OCI-LY1 (cell line): Measurements from ENCODE around the gene GALNT13.

ENCODE experiments used
- EZH2 ChIP-seq: fragments of 200-600 bp; sonication (generic), shearing (Covaris generic); IDR thresholded peaks from 2 replicates; pipeline ENCODE4 v1.8.0; 2017; ENCODE audit warnings: borderline replicate concordance, mixed run types, mild to moderate bottlenecking, antibody characterized with exemption, low read length, moderate library complexity, mixed read lengths
- TF ChIP-seq, protein P1 (sequence below): fragments of 200-600 bp; sonication (generic), shearing (Covaris generic); IDR thresholded peaks from 2 replicates; pipeline ENCODE4 v1.5.1; 2017; ENCODE audit warnings: mild to moderate bottlenecking, antibody characterized with exemption, low read length, moderate library complexity, mixed read lengths

DNA sequence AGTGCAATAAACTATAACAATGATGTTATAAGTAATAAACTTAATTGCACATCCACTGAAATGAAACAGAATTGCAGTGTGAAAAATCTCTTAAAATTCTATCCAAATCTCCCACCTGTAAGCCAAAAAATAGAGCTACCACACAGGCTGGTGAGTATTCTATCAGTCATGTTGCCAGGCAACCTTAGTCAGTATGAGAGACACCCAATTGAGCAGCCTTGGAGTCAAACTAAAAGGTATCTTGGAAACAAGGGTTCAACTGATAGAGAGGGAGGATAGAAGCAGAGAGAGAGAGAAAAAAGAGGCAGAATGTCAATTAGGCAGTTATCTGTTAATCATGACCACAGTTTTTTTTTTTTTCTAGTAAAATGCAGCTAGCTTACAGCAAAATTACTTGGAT, 45.8 kb downstream of the GALNT13 start:
- TF ChIP-seq, protein P1, sequence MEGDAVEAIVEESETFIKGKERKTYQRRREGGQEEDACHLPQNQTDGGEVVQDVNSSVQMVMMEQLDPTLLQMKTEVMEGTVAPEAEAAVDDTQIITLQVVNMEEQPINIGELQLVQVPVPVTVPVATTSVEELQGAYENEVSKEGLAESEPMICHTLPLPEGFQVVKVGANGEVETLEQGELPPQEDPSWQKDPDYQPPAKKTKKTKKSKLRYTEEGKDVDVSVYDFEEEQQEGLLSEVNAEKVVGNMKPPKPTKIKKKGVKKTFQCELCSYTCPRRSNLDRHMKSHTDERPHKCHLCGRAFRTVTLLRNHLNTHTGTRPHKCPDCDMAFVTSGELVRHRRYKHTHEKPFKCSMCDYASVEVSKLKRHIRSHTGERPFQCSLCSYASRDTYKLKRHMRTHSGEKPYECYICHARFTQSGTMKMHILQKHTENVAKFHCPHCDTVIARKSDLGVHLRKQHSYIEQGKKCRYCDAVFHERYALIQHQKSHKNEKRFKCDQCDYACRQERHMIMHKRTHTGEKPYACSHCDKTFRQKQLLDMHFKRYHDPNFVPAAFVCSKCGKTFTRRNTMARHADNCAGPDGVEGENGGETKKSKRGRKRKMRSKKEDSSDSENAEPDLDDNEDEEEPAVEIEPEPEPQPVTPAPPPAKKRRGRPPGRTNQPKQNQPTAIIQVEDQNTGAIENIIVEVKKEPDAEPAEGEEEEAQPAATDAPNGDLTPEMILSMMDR, result no peak
- no peak for TF ChIP-seq EZH2
